Activated CD8-positive, alpha-beta memory T cell treated with anti-CD3 and anti-CD28 coated beads for 4 hours (primary cell): ENCODE data around the gene PMAIP1.
"Not testable (repeated sequence)": the region's sequence is repeated elsewhere in the genome, so short reads cannot be mapped to it uniquely, and the experiment has no call there.

Experiments used
- DNase-seq, 2 donors: peaks; one replicate each; pipeline ENCODE4 v3.0.0-alpha.2; 2020; ENCODE audit warnings: low read depth in 2 of 2

The PMAIP1 gene

DNA sequence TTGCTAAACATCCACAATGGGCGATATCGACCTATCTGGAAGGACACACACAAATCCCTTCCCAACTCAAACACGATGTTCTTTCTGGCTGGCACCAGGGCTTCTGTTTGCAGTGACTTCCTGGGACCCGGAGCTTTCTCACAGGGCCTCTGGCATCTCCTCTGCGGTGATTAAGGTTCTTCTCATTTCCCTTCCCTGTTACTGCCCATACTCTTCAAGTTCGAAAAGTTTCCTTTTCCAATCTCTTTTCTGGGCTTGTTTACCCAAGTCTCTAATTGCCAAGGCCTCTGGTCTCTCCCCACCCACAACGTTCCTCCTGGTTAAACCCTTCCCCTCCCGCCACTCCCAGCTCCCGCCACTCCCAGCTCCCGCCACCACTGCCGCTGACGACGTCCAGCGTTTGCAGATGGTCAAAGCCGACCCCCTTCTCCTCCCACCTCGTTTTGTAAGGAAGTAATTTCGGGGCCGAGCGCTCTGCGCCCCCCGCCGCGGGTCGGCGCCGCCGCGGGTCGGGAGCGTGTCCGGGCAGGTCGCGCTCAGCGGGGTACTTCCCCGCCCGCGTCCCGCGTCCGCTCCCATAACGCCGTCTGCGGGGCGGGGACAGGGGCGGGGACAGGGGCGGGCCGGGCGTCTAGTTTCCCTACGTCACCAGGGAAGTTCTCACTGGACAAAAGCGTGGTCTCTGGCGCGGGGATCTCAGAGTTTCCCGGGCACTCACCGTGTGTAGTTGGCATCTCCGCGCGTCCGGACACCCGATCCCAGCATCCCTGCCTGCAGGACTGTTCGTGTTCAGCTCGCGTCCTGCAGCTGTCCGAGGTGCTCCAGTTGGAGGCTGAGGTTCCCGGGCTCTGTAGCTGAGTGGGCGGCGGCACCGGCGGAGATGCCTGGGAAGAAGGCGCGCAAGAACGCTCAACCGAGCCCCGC is at the start of gene PMAIP1:
PMAIP1 (plus strand) TSS at position 699 of the 924 bp plus-strand sequence; CDS start at position 881, 182 bp downstream.
- peak; percentile 75 to 80 for DNase-seq

- DNase-seq, result no peak
These were observed 47.9 kb upstream of the PMAIP1 start for GRCh38 chr18:59851784-59852399.

DNA sequence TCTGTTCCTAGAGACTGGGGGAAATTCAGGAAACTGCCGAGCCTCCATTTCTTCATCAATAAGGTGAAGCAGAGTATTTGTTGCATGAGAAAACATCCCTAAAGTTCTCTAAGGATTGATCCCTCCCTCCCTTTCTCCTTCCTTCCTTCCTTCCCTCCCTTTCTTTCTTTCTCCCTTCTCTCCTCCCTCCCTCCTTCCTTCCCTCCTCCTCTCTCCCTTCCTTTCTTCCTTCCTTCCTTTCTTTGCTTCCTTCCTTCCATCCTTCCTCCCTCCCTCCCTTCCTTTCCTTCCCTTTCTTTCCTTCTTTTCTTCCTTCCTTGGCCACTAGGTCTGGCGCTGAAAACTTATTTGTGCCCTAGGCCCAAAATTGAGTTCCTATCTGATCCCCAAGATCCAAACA is 47.2 kb upstream of the PMAIP1 start:
- DNase-seq, result no peak

DNA sequence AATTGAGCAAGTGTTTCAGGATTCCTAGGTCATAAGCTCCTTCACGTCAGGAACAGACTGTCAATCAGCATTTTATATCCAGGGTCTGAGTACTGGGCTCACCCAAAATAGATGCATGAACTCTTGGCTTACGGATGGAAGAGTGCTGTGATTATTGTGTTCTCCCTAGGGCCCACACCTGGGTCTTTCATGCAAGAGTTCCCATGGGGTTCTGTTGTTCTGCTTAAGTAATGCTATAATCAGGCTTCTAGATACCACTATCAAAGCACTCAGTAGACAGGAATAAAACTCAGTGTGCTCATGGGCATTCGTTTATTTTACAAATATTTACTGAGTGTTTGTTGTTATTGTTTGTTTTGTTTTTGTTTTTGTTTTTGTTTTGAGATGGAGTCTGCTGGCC is 46.4 kb upstream of the PMAIP1 start:
- no peak for DNase-seq

GRCh38 chr18:59853988-59854387 is 45.8 kb upstream of the PMAIP1 start:
- DNase-seq, result not testable (repeated sequence)

- no peak for DNase-seq
These were observed 38.8 kb upstream of the PMAIP1 start for GRCh38 chr18:59861009-59861408.

GRCh38 chr18:59861963-59862819 is 37.6 kb upstream of the PMAIP1 start:
- no peak for DNase-seq

DNA sequence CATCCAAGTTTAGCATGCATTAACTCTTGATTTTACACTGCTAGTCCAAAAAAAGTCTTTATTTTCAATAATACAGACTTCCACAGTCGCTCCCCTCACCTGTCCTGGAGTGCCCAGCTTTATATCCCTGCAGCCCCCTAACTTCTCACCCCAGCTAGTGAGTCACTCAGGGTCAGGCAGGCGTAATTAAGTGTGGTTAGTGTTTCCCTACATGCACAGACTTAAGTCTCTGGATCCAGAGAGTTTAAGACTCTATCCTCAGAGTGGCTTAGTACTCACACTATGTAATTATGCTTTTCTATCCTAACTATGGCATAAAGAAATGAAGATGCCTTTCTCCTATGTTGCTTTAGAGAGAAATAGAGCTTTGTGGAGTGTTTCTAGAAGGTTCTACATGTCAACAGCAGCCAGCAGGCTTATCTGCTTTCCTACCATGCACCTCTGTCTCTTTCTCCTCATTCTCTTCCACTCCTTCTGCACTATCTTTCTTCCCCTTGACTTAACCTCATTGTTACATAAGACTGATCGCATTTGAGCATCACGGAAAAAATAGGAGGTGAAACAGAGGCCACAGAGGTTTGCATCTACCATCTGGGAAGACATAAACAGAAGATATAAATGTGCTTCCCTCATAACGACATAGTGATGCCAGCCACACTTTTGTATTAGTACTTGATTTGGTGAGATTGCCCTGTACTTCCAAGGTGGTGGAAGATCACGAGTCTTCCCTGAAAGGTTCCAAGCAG is 34.4 kb upstream of the PMAIP1 start:
- no peak for DNase-seq

DNA sequence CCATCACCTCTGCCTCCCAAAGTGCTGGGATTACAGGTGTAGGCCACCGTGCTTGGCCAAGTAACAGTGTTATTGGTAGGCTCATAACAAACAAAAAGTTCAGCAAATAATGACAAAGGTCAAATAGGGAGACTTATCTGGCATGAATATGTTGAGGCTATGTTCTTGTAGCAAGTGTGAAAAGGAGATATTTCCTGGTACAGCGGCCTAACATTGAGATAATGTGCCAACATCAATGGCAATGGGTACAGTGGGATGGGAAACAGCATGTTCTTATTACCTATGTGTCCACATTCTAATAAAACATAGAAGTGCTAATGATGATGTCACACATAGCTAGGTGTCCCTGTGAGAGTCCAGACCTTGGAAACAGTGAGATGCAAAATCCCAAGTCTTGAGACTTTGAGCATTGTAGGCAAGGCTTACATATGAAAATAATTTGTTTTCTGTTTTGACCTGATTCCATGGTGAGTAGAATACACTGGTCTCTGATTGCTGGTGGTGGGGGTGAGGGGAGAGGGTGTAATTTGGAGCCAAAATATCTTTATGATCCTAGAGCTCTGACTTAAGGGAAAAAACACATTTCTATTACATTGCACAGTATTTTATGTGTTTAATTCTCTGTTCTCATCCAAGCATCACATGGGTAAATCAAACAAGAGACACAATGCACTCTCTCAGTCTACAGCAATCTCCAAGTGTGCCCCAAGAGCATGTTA is 33.1 kb upstream of the PMAIP1 start:
- DNase-seq, result no peak

DNA sequence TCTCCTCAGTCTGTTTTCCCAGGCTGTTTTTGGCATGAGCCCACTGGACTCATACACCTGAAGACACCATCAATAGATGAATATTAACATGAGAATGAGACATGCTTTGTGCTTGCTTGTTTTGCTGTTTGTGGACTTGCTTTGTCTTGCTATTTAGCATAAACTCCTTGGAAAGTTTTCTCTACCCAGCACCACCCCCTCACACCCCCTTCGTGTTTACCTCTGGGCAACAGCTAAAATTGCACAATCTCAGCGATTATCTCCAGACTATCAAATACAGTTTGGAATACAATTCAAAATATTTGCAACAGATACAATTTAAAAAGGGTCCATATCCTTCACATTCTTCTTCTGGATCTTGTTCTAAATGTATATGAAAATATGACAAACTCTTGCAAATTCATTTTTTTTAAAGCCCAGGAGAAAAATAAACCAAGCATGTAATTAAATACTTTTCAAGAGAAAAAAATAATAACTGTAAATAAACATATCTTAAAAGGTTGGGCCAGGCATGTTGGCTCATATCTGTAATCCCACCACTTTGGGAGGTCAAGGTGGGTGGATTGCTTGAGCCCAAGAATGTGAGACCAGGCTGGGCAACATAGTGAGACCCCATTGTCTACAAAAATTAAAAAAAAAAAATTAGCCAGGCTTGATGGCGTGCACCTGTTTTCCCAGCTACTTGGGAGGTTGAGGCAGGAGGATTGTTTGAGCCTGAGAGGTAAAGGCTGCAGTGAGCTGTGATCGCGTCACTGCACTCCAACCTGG is 32.3 kb upstream of the PMAIP1 start:
- no peak for DNase-seq

- DNase-seq, result no peak
These were observed 29.1 kb upstream of the PMAIP1 start for GRCh38 chr18:59870623-59871130.

- no peak for DNase-seq
These were observed 28.0 kb upstream of the PMAIP1 start for GRCh38 chr18:59871711-59872362.

DNA sequence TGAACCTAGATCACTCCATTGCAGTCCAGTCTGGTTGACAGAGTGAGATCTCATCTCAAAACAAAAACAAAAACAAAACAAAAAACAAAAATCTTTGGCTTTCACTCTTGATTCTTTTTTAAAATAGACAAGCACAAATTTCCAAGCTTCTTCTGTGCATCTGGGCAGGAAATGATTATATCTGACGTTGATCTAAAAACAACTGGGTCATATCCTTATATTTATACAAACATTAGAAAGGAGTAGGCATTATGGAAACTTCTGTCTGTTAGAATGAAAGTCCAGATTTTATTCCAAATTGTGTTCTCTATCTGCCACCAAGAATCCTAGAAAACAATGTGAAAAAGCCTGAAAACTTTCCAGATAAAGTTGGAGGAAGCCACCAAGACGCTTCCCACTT is 26.2 kb upstream of the PMAIP1 start:
- no peak for DNase-seq

DNA sequence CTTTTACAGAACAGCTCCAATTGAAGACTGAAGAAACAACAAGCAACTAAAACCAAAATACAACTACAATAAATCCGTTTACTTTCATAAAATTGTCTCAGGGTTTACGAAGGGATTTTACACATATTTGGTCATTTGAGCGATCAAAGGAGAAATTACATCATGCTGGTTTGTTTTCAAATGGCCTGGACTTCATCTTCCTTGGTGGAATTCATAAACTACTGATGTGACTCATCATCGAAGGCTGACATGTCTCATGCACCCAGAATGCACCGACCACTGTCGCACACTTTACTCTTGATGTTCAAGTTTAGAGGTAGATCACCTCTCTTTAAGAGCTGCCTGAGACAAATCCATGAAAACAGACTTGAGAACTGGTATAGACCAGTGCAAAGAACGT is 25.6 kb upstream of the PMAIP1 start:
- DNase-seq, result no peak

- DNase-seq, result no peak
These were observed 23.5 kb upstream of the PMAIP1 start for GRCh38 chr18:59876310-59876626.

DNA sequence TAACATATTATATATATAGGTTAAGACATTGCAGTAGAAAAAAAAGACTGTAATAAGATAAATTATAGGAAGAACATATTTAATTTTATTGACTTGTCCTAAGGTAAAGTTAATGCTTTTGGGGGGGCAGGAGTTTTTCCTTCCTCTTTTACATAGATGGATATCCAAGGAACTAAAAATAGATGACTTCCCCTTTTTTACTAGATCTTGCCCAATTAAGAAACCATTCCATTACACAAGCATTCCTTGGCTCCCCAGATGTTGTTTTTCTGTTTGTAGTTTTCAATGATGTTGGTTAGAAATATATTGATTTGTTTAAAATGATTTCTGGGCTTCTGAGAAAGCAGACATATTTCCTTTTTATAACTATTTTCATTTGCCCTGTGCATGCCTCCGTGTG is 22.4 kb upstream of the PMAIP1 start:
- no peak for DNase-seq

- no peak for DNase-seq
These were observed 21.2 kb upstream of the PMAIP1 start for GRCh38 chr18:59878644-59879043.

DNA sequence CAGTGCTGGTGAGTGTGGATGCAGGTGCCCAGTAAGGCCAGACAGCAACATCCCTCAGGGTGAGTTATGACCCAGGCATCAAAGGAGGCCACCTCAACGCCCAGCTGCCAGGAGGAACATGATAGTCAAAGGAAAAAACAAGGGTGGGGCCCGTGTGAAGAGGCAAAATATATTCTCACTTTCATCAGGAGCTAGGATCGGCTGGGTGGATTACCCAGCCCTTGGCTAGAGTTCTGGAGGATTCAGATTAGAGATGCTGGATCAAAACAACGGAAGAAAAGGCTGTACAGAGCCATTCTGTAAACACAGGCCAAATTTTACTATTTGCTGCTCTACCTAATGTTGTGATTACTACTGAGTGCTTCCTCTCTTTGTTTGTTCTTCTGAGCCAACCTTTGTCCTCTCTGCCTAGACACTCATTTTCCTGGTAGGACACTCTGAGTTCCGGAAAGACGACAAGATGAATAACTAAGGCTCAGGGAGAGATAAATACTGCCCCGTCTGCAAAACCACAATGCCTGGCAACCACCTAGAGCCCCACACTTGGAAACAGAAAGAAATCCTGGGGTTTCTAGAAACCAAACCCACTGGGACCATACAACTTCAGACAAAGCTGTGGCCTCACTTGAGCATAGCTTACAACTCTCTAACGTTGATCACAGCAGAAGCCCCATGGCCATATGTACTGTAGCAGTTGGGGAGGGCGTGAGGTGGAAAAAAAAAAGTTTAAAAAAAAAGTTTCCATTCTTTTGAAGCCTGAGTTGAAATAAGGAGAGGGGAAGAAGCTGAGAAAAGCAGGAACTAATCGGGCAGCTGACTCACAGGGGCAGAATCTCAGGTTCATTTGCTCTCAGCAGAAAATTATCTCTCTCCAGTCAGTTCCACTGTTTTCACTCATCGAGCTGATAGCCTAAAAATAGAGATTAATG is 17.8 kb upstream of the PMAIP1 start:
- no peak for DNase-seq
